ENCODE data around the gene SRGAP2.
"Not testable (repeated sequence)": the region's sequence is repeated elsewhere in the genome, so short reads cannot be mapped to it uniquely, and the experiment has no call there.

GRCh38 chr1:206204871-206205270 is 1.5 kb downstream of the SRGAP2 start:
- TF ChIP-seq CTCF, POLR2A (IDR thresholded peaks at IDR 0.05): not testable (repeated sequence)

All from right lobe of liver (tissue), 4 donors.